Astrocyte (in vitro differentiated cells and primary cell): ENCODE data around the gene ASIC3. TPM values are rescaled to one million over a fixed set of nuclear protein-coding genes. Genes with fewer than 3 reads are reported as not detected.
A peak's percentile ranks its signal among the peaks of the same experiment; 100 is the strongest.

Source experiments
- DNase-seq: peaks from one replicate; pipeline ENCODE4 v3.0.0-alpha.2; 2010; ENCODE audit warnings: low read depth
- FAIRE-seq: peaks from 2 replicates; lab custom pipeline; 2011; peaks lifted over from hg19 to GRCh38; lab: Jason Lieb, UNC
- H2AFZ ChIP-seq: 2 replicates; pipeline ENCODE4 v1.6.0; 2012; ENCODE audit warnings: low read depth, low read length, inconsistent platforms
- H3K27ac ChIP-seq: 2 replicates; pipeline ENCODE4 v1.5.1; 2011; ENCODE audit warnings: low read depth, low read length, inconsistent platforms
- H3K27me3 ChIP-seq: 2 replicates; pipeline ENCODE4 v1.6.0; 2011; ENCODE audit warnings: low read length, inconsistent platforms; ENCODE audit not compliant: insufficient read depth
- H3K36me3 ChIP-seq: 2 replicates; pipeline ENCODE4 v1.5.1; 2011; ENCODE audit warnings: low read length, inconsistent platforms; ENCODE audit not compliant: insufficient read depth
- H3K4me1 ChIP-seq: 2 replicates; pipeline ENCODE4 v1.5.1; 2011; ENCODE audit warnings: low read length, inconsistent platforms; ENCODE audit not compliant: insufficient read depth
- H3K4me2 ChIP-seq: 2 replicates; pipeline ENCODE4 v1.6.0; 2012; ENCODE audit warnings: low read length, inconsistent platforms
- H3K4me3 ChIP-seq: 2 replicates; pipeline ENCODE4 v1.5.1; 2011; ENCODE audit warnings: low read depth, mild to moderate bottlenecking, low read length, inconsistent platforms; ENCODE audit not compliant: insufficient read depth
- H3K79me2 ChIP-seq: 2 replicates; pipeline ENCODE4 v1.6.0; 2012; ENCODE audit warnings: mild to moderate bottlenecking, low read length, inconsistent platforms; ENCODE audit not compliant: insufficient read depth
- H3K9ac ChIP-seq: 2 replicates; pipeline ENCODE4 v1.6.0; 2012; ENCODE audit warnings: mild to moderate bottlenecking, low read length, inconsistent platforms
- H3K9me3 ChIP-seq: 2 replicates; pipeline ENCODE4 v1.5.1; 2012; ENCODE audit warnings: low read depth, mild to moderate bottlenecking, low read length, inconsistent platforms; ENCODE audit not compliant: insufficient read depth
- H4K20me1 ChIP-seq: 2 replicates; pipeline ENCODE4 v1.6.0; 2012; ENCODE audit warnings: low read length, inconsistent platforms; ENCODE audit not compliant: insufficient read depth
- H3K27ac Mint-ChIP-seq: one replicate; pipeline ENCODE4 v1.8.0; 2021; ENCODE audit warnings: mild to moderate bottlenecking, mixed read lengths; ENCODE audit not compliant: unreplicated experiment
- H3K27me3 Mint-ChIP-seq: one replicate; pipeline ENCODE4 v1.8.0; 2021; ENCODE audit warnings: low read depth, mixed read lengths; ENCODE audit not compliant: unreplicated experiment
- H3K36me3 Mint-ChIP-seq: one replicate; pipeline ENCODE4 v1.8.0; 2021; ENCODE audit warnings: low read depth, mixed read lengths; ENCODE audit not compliant: unreplicated experiment
- H3K4me1 Mint-ChIP-seq: one replicate; pipeline ENCODE4 v1.8.0; 2021; ENCODE audit warnings: low read depth, mixed read lengths; ENCODE audit not compliant: unreplicated experiment
- H3K4me3 Mint-ChIP-seq: one replicate; pipeline ENCODE4 v1.8.0; 2021; ENCODE audit warnings: mild to moderate bottlenecking, moderate library complexity, mixed read lengths; ENCODE audit not compliant: unreplicated experiment
- H3K9me3 Mint-ChIP-seq: one replicate; pipeline ENCODE4 v1.8.0; 2021; ENCODE audit warnings: mild to moderate bottlenecking, mixed read lengths; ENCODE audit not compliant: unreplicated experiment
- EZH2 ChIP-seq: IDR thresholded peaks from 2 replicates; pipeline ENCODE4 v1.6.1; 2012; ENCODE audit warnings: mild to moderate bottlenecking, low read length, inconsistent platforms; ENCODE audit not compliant: insufficient read depth
- total RNA-seq: library from RNA; stranded (reverse); gene quantifications from 2 replicates; pipeline ENCODE4 v1.2.1, GENCODE V29; 2021
- TF ChIP-seq, protein P1 (sequence below): IDR thresholded peaks from 2 replicates; pipeline ENCODE4 v1.5.1; 2011; ENCODE audit warnings: low read depth, mild to moderate bottlenecking, inconsistent platforms, low read length, moderate library complexity; ENCODE audit not compliant: insufficient read depth

Gene ASIC3
- total RNA-seq, 1 donor from 2014 or later = 3.9 TPM

DNA sequence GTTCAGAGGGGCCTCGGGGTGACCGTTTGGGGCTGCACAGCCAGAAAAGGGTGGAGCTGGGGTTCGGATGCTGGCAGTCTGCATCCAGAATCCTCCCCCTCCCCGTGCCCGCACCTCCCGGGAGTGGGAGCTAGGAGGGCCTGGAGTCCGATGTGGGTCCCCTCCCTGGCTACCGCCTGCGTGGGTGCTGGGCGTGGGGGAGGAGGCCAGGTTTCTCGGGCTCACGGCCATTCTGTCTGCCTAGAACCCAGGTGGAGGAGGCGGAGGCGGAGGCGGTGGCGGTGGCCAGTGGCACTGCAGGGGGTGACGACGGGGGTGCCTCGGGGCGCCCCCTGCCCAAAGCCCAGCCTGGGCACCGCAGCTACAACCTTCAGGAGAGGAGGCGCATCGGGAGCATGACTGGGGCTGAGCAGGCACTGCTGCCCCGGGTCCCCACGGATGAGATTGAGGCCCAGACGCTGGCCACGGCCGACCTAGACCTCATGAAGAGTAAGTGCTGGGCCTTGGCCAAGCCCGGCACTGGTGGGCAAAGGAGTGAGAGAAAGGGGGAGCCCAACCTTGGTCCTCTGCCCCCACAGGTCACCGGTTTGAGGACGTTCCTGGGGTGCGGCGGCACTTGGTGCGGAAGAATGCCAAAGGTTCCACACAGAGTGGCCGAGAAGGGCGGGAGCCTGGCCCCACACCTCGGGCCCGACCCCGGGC lies 18.1 kb downstream of the ASIC3 start:
- Histone ChIP-seq H2AFZ (no peak overlapping the region), H3K79me2 (peaks cover 39% of the 10 kb centered on the region), H3K27ac (no peak overlapping the region), H3K36me3 (peaks cover 28% of the 10 kb centered on the region), H3K4me2 (no peak overlapping the region), H3K4me1 (peaks cover 22% of the 10 kb centered on the region), H3K27me3 (no peaks in the 10 kb centered on the region), H3K9me3 (no peaks in the 10 kb centered on the region), H3K9ac (no peak overlapping the region), H3K4me3 (no peak overlapping the region), H4K20me1 (peaks cover 68% of the 10 kb centered on the region)
- FAIRE-seq (no peak), DNase-seq (no peak)
- H3K4me1 Mint-ChIP-seq = peaks cover 15% of the 10 kb centered on the region
- no peaks in the 10 kb centered on the region for H3K9me3 Mint-ChIP-seq
- no peak overlapping the region for H3K4me3 Mint-ChIP-seq
- TF ChIP-seq, protein P1, sequence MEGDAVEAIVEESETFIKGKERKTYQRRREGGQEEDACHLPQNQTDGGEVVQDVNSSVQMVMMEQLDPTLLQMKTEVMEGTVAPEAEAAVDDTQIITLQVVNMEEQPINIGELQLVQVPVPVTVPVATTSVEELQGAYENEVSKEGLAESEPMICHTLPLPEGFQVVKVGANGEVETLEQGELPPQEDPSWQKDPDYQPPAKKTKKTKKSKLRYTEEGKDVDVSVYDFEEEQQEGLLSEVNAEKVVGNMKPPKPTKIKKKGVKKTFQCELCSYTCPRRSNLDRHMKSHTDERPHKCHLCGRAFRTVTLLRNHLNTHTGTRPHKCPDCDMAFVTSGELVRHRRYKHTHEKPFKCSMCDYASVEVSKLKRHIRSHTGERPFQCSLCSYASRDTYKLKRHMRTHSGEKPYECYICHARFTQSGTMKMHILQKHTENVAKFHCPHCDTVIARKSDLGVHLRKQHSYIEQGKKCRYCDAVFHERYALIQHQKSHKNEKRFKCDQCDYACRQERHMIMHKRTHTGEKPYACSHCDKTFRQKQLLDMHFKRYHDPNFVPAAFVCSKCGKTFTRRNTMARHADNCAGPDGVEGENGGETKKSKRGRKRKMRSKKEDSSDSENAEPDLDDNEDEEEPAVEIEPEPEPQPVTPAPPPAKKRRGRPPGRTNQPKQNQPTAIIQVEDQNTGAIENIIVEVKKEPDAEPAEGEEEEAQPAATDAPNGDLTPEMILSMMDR = no peak
- TF ChIP-seq EZH2 = no peak
- no peak overlapping the region for H3K27ac Mint-ChIP-seq
- peaks cover 11% of the 10 kb centered on the region for H3K36me3 Mint-ChIP-seq
- H3K27me3 Mint-ChIP-seq = no peaks in the 10 kb centered on the region

DNA sequence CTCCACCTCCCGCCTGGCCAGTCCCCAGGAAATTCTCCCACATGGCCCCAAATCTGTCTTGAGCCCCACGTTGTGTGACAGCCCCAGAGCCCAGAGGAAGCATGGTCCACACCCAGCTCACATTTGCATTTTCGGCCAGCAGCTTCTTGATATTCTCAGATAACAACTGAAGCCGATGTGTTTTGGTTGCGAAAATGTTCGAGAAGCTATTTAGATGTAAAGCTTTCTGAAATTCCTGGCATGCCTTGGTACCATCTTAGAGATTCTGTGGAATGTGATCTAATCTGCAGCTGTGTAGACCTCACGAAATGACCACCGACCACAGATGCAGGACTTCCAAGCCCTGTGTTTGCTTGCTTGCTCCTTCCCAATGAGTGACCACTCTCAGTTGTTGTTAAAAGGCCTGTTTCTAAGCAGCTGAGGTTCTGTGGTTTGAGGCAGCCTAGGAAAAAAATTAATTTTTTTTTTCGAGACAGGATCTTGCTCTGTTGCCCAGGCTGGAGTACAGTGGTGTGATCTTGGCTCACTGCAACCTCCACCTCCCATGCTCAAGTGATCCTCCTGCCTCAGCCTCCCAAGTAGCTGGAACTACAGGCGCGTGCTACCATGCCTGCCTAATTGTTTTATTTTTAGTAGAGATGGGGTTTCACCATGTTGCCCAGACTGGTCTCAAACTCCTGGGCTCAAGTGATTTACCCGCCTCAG lies 19.9 kb downstream of the ASIC3 start:
- Histone ChIP-seq H3K9ac (no peak overlapping the region), H3K36me3 (peaks cover 33% of the 10 kb centered on the region), H4K20me1 (peaks cover 53% of the 10 kb centered on the region), H3K9me3 (no peaks in the 10 kb centered on the region), H3K27me3 (no peaks in the 10 kb centered on the region), H3K4me1 (peaks cover 6% of the 10 kb centered on the region), H3K4me2 (no peak overlapping the region), H3K27ac (no peak overlapping the region), H3K4me3 (no peak overlapping the region), H2AFZ (no peak overlapping the region), H3K79me2 (peaks cover 24% of the 10 kb centered on the region)
- DNase-seq (peak; percentile 67), FAIRE-seq (no peak)
- H3K36me3 Mint-ChIP-seq = peaks cover 11% of the 10 kb centered on the region
- H3K9me3 Mint-ChIP-seq = no peaks in the 10 kb centered on the region
- peak overlapping the region; percentile 50 for H3K4me3 Mint-ChIP-seq
- peak overlapping the region; percentile 64 for H3K27ac Mint-ChIP-seq
- H3K27me3 Mint-ChIP-seq = no peaks in the 10 kb centered on the region
- peaks cover 9% of the 10 kb centered on the region for H3K4me1 Mint-ChIP-seq
- no peak for TF ChIP-seq EZH2
- TF ChIP-seq, protein P1 = no peak
